Activated naive CD8-positive, alpha-beta T cell treated with anti-CD3 and anti-CD28 coated beads, Interleukin-2, amount 50 U/mL, for 16 hours (primary cell): ENCODE results near the gene DNAJB11.
"Not testable (repeated sequence)": the region's sequence is repeated elsewhere in the genome, so short reads cannot be mapped to it uniquely, and the experiment has no call there.

Experiments used
- DNase-seq: peaks from one replicate; pipeline ENCODE4 v3.0.0-alpha.2; 2020; ENCODE audit warnings: low read depth, low spot score

Gene DNAJB11

DNA sequence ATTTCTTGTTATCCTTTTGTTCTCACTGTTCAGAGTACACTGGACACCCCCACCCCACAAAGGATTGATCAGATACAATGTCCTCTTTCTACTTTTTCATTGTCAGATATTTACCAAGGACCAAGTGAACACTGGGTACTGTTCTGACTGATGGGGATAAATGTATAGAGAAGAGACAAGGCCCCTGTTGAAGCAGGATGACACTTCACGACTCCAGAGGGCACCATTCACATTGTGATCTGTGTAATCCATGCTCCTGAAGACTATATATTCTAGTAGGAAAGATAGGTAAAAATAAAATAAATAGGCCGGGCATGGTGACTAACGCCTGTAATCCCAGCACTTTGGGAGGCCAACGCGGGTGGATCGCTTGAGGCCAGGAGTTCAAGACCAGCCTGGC lies 19.1 kb upstream of the DNAJB11 start:
- no peak for DNase-seq

DNA sequence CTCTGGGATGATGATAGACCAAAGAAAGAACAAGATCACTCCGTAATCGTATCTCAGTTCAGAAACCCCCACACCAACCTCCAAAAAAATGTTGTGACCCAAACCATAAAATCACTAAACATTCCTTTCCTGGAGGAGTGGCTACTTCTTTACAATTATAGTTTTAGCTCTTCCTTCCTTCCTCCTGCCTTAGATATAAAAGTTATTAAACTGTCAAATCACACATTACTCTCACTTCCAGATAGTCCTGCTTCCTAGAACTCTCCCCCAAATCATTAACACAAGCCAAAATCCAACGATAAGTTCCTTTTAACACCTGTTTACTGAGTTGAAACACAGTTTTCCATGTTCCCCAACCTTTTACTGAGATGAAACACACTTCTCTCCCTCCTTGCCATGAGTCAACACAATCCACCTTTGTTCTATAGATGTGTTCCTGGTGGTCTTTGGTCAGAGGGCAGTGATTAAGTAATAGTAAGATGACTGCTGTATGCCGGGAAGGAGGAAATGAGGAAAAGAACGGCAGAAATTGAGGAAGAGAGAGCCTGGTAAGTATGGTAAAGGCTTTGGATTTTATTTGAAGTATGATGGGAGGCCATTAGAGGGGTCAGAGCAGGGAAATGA lies 18.0 kb upstream of the DNAJB11 start:
- DNase-seq: no peak

DNA sequence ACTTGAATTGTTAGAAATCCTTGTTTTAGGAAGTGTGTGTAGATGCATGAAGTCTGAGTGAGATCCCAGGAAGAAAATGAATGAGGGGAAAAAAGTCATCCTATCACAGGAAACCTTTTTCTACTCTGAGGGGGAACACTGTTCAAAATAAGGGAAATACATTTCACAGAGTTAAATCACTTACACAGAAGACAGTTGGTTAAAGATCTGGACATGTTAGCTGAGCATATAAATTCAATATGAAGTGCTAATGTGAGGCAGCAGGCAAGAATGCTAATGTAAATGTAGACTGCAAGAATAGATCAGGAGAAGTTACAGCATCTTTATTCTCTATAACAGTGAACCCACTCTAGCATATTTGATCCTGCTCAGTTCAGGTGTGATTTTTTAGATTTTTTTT lies 5.9 kb upstream of the DNAJB11 start:
- no peak for DNase-seq

DNA sequence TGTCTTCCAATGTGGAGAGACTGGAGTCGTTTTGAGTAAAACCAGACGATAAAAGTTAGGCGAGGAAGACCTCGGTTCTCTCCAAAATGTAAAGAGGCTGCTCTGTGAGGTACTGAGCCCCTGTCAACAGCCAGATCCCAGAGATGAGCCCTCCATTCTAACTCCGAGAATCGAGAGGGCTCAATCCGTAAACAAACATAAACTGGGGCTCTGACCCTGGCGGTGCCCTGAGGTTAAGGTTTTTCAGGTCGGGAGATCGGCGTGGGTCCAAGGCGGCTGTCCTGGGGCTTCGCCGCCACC lies 3.8 kb upstream of the DNAJB11 start:
- DNase-seq: no peak

DNA sequence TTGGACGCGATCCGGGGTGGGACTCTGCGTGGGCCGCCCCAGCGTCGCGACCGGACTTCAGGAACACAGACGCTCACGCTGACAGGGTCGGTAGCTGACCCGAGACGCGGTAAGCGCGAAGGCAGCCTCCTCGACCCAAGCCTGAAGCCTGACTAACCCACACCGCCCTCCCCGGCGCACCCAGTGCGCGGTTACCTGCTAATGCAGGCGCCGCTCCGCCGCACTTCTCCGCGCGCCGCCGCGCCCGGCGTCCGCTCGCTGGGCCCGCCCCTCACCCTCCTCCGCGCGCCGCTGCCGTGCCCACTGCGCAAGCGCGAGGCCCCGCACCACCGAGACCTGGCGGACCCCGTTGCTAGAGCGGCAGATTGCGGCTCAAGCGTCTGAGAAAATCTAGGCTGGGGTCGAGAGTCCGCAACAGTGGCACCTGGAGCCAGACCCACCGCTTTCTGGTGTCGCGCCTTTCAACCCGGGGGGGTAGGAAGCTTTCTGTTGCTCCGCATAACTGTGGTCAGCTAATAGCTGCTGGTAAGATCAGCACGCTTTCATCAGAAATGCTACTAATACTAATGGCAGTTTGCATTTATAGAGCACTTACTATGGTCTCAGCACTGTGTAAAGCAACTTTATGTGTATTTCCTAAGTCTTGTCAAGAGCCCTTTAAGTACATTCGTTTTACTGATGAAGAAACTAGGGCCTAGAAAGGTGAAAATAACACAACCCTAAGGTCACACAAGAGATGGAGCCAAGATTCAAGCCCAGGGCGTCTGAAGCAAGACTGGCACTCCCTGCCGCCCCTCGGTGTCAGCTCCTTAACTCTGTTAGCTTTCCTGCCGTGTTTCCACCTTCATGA lies 3.2 kb upstream of the DNAJB11 start, which contains the start of gene TBCCD1:
Gene TBCCD1, minus strand, starts transcription at position 268 of the 850 bp plus-strand sequence. CDS start 3,010 bp downstream, outside the sequence.
- DNase-seq: peak; percentile 86

DNA sequence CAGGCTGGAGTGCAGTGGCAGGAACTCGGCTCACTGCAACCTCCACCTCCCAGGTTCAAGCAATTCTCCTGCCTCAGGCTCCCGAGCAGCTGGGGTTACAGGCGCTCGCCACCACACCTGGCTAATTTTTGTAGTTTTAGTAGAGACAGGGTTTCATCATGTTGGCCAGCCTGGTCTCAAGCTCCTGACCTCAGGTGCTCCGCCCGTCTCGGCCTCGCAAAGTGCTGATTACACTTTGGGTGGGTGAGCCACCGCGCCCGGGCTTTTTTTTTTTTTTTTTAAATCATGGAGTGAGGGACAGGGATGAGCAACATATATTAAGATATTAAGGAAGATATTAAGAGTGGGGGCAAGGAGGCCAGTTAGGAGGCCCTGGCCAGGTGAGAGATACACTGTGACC lies 1.2 kb upstream of the DNAJB11 start:
- DNase-seq: not testable (repeated sequence)

DNA sequence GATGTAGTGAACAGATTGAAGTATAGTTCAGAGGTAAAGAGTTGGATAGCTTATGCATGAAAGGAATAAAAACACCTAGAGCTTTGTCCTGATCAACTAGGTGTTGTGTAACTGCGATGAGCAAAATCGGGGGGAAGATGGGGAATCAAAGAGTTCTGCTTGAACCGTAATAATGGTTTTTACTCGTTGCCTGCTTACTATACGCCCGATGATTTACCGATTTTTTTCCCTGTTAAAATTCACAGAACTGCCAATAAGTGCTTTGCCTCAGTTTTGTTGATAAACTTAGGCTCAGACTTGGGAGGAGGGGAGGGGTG lies 783 bp upstream of the DNAJB11 start:
- DNase-seq: no peak

DNA sequence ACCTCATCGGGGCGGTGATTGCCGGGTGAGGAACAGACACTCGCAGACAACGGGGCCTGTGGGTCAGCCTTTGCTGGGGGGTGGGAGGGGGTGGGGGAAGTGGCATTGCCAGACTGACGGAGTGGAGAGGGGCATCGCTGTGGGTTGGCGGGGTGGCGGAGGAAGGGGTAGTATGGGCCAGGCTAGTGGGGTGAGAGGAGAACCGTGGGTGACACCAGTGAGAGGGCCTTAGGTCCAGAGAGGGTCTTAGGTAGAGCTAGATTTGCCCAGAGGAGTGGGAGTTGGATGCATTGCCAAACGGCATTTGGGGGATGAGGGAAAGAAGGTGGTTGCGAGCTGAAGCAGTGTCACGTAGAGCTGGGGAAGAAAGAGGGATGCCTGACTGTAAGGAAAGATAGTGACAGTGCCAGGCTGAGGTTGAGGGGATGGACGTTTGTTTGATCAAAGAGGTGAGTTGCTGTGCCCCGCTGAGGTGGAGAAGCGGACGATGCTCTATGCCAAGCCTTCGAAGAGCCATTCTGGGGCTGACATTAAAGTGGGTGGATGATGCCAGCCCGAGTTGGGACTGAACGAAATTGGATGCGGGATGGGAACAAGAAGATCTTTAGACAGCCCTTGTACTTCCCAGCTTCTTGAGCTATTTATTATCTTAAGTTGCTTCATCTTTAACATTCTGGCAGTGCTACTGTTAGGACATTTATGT lies 572 bp downstream of the DNAJB11 start:
- no peak for DNase-seq

DNA sequence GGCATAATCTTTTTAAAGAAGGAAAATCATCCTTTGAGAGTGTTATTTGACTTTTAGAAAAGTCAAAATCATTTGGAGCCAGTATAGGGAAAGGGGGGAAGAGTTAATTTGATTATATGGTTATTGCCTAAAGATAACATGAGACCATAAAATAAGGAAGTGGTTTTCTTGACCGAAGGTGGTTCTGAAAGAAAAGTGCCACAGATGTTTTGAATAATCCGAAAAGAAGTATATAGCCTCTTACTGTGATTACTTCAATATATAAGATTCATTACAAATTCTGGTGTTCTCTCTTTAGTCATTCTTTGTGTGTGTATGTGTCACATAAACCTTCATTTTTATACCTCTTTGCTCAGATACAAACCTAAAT lies 1.1 kb downstream of the DNAJB11 start:
- no peak for DNase-seq

DNA sequence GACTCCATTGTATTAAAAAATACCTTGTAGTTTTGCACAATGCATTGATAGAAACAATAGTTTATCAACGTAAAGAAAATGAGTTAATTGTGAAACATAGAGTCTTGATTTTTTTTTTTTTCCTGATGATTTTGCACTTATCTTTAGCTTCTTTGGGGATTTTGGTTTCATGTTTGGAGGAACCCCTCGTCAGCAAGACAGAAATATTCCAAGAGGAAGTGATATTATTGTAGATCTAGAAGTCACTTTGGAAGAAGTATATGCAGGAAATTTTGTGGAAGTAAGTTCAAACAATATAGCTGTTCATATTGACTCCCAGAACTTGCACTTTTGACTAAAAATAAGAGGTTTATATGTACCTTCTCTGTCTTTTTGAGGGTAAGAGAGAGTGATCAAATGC lies 7.0 kb downstream of the DNAJB11 start:
- no peak for DNase-seq

DNA sequence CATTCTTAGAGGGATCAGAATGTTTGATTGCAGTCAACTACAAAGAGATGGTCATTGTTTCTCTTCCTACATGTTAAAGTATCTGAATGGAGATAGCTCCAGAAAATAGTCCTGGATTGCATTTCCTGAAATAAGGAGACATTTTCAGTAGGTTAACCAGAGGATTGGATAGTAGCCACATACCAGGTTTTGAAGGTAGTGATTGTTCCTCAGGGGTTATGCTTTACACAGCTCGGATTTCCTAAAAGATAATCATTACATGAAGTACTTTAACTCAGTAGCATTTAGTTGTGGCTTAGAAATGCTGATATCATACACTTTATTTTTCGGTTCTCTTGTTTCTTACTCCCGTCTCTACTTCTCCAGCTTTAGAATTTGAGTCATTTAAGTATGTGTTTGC lies 10.3 kb downstream of the DNAJB11 start:
- no peak for DNase-seq

DNA sequence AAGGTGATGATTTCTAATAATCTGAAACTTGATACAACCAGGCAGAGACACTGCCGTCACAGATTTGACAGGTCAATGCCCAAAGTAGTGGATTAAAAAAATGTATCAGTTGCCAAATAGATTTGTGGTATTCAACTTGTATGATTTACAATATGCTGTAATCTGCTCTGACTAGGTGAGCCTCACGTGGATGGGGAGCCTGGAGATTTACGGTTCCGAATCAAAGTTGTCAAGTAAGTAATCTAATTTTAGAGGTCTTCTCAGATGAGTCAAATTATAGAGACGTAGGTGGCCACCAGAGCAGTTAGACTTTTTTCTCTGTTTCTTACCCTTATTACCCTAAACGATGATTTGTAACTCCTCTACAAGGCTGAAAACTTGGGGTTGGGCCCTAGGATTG lies 12.0 kb downstream of the DNAJB11 start:
- DNase-seq: no peak

DNA sequence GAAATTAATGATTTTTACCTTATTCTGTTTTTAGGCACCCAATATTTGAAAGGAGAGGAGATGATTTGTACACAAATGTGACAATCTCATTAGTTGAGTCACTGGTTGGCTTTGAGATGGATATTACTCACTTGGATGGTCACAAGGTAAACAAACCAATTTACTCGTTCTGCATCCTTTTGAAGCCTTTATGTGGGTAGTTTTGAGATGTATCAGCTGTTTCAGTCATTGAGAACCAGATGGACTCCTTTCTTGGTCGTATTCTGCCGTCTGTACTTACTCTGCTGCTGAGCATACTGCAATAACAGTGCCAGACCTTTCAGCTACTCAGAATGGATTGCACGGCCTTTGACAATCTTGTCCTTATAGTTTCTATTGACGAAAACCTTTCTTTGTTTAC lies 13.3 kb downstream of the DNAJB11 start:
- DNase-seq: no peak

DNA sequence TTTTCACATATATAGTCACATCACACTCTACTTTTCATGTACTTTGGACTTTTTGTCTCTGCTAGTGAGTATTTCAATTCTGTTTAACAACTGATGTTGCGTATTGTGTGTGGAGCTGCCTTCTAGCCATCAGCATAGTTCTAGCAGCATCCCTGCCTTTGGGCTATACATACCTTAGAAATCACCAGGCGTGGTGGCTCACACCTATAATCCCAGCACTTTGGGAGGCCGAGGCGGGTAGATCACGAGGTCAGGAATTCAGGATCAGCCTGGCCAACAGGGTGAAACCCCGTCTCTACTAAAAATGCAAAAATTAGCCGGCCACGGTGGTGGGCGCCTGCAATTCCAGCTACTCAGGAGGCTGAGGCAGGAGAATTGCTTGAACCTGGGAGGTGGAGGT lies 15.7 kb downstream of the DNAJB11 start:
- not testable (repeated sequence) for DNase-seq

DNA sequence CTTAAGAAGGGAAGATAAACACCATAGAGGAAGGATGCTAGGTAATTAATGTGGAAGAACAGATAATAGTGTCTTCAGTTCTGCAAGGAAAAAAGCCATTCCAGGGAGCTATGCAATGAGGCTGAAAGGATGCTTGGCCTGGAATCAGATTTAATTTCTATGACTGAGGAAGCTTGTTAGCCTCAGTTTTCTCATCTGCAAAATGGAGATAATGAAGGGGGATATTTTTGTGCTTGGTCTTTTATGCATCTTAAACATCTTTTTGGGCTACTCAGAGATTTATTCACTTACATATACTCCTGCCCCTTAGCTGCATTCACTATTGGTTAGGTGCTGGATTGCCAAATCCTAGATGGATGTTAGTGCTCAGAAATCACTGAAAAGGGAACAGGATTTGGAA lies 16.7 kb downstream of the DNAJB11 start:
- DNase-seq: no peak

DNA sequence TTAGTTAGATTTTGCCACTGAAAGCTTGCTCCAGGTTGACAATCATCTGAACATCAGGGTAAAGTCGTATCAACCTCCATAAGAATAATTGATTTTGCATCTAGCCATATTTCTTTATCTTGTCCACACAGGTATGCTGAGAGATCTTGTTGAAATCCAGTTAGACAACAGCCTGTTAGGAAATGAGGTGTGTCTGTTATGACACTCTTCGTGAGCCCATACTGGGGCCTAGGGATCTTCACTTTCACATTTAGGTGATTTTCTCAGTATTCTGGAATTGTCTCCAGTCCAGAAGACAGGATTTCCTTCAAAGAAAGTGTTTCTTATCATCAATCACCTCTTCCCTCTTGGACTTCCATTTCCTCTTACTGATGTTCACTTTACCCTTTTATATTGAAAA lies 18.1 kb downstream of the DNAJB11 start:
- no peak for DNase-seq

DNA sequence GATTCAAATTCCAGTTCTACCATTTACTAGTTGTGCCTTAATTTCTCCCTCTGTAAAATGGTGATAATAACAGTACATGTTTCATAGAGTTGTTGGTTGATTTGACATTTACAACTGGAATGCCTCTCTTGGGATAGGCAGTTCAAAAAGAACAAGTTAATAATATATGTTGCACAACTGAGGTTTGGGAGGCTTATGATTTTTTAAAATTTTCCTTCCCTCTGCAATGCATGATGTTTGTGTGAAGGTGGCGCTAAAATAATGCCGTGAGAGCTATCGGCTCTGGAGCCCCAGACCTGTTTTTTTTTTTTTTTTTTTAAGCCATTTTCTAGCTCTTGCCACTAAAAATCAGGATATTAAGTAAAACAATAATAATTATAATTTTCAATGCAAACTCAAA lies 18.6 kb downstream of the DNAJB11 start:
- DNase-seq: no peak

DNA sequence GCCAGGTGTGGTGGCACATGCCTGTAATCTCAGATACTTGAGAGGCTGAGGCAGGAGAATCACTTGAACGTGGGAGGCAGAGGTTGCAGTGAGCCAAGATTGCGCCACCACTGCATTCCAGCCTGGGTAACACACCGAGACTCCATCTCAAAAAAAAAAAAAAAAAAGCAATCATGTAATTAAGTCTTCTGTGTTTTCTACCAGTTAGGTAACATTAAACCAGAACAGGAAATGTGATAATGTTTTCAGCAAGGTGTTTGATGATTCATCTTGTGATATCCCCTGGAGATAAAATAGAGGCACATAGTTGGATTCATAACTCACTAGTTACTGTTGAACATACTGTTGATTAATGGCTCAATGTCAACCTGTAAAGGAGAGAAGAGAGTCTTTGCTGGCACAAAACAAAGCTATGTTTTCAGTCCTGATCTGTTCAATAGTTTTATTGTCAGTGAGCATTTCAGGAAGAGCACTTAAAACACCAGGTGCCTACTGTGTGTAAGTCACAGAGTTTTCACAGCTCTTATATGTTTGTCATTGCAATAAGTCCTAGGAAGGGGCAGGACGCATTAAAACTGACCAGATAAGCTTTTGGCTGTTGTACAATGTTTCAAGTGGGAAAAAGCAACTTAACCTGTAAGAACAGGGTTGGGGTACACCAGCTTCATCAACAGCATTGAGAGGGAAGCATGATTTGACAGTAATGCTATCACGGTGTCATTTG lies 19.5 kb downstream of the DNAJB11 start:
- DNase-seq: no peak

DNA sequence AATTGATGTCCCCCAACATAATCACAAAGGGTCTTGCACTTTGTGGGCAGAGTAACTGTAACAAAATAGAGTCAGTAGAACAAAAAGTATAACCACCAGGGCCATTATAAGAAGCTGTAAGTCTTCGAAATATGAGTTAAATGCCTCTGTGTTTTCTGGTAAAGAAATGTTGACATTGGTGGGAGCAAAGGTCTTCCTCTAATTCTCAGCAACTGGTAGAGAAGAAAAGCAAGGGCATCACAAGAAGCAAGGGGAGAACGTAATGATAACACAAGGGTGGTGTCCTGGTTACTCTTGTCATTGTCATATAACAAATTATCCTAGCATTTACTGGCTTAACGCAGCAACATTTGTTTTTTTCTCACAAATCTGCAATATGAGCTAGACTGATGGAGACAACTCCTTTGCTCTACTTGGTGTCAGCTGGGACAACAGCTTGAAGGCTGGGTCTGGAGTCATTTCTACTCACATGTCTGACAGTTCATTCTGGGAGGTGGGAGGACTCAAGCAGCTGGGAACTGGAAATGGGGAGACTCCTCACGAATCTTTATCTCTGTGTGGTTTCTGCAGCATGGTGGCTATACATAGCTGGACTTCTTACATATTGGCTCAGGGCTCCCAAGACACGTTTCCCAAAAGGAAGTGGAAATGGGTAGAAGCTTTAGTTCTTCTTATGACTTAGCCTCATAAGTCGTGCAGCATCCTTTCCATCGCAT lies 20.2 kb downstream of the DNAJB11 start:
- no peak for DNase-seq

DNA sequence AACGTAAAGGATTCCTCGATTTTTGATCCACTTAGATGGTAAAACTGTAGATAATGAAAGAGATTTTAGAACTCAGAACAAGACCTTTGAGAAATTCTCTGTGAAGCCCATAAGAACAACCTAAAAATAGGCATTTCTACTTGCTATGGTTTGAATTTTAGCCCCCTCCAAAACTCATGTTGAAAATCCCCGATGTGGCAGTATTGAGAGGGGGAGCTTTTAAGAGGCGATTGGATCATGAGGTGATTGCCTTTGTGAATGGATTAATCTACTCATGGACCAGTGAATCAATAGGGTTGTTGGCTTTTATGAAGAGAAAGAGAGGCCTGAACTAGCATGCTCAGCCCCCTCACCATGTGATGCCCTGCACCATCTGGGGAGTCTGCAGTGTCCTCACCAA lies 22.2 kb downstream of the DNAJB11 start:
- DNase-seq: no peak

DNA sequence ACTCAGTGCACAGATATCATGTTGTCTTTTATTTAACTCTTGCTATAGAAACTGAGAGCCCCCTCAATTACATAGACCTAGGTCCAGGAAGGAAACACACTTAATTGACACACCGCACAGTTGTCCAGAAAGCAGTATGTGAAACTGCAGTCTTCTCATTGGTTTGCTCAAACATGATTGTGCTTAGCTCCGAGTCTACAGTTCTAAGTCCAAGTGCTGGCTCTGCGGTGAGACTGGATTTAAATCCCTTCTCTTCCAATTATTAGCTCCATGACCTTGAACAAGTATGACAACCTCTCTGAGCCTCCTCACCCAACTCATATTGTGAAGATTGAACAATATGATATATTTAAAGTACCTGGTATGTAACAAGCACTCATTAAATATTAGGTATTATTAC lies 23.3 kb downstream of the DNAJB11 start:
- DNase-seq: no peak

DNA sequence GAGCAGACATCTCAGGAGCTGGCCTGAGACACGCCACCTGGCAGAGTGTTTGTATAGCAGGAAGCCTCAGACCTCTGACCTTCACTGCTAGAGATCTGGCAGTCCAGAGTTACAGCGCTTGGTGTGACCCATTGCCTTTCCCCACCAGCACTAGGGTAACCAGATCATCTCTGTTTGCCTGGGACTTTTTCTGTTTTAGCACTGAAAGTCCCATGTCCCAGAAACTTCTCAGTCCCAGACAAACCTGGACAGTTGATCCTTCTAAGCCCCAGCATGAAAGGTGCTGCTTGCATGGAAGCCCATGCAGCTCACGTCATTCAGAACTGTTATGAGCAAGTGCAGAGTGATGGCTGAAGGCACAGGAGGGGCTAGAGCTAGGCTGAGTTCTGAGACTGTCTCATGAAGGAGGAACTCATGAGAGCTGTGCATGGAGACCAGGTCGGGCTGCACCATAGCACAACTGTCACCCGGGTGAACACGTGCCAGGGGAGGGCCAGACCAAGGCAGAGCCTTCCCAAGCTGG lies 24.1 kb downstream of the DNAJB11 start:
- no peak for DNase-seq
